H1 (cell line): ENCODE measurements around the gene NSUN4.

Experiments used
- BCL11A ChIP-seq, 2 experiments: IDR thresholded peaks; one replicate each; pipeline ENCODE4 v1.6.1; 2011; ENCODE audit warnings: low read depth in 2 of 2, low read length in 2 of 2, mild to moderate bottlenecking in 2 of 2
- CHD2 ChIP-seq: IDR thresholded peaks from 2 replicates; pipeline ENCODE4 v1.6.1; 2012; ENCODE audit warnings: low read length, improper control_type of control experiment
- CREB1 ChIP-seq: IDR thresholded peaks from 2 replicates; pipeline ENCODE4 v1.6.1; 2012; ENCODE audit warnings: inconsistent platforms
- KDM1A ChIP-seq: fragments of 200-600, 300-600 bp; sonication (generic); IDR thresholded peaks from 2 replicates; pipeline ENCODE4 v1.7.1; 2016; ENCODE audit warnings: mild to moderate bottlenecking, low read length, borderline replicate concordance
- POLR2A ChIP-seq, 2 experiments: IDR thresholded peaks; 1 replicate in 1 of 2; 2 replicates in 1 of 2; pipeline ENCODE4 v1.6.1; 2011; ENCODE audit warnings: low read depth in 2 of 2, low read length in 2 of 2, mild to moderate bottlenecking in 2 of 2; ENCODE audit errors: control extremely low read depth in 1 of 2
- RNF2 ChIP-seq: fragments of 200-900, 300-1000 bp; sonication (generic); IDR thresholded peaks from 2 replicates; pipeline ENCODE4 v1.7.1; 2016; ENCODE audit warnings: borderline replicate concordance, low read depth, mild to moderate bottlenecking, antibody characterized with exemption, low read length; ENCODE audit not compliant: poor library complexity, severe bottlenecking; ENCODE audit errors: missing control alignments
- SIX5 ChIP-seq: IDR thresholded peaks from 2 replicates; pipeline ENCODE4 v1.6.1; 2011; ENCODE audit warnings: mild to moderate bottlenecking, low read depth, low read length
- SP1 ChIP-seq: IDR thresholded peaks from 2 replicates; pipeline ENCODE4 v1.6.1; 2011; ENCODE audit warnings: low read depth, low read length
- SP4 ChIP-seq: IDR thresholded peaks from 2 replicates; pipeline ENCODE4 v1.6.1; 2012; ENCODE audit warnings: low read length, inconsistent platforms
- SUZ12 ChIP-seq: fragments of 200-600 bp; sonication (generic); IDR thresholded peaks from 2 replicates; pipeline ENCODE4 v1.6.1; 2012; ENCODE audit warnings: mild to moderate bottlenecking, inconsistent platforms, low read length, moderate library complexity, mixed read lengths
- ZNF274 ChIP-seq: IDR thresholded peaks from 2 replicates; pipeline ENCODE4 v1.7.0; 2012; ENCODE audit warnings: low read length, borderline replicate concordance; ENCODE audit errors: extremely low read depth
- TF ChIP-seq, protein P1 (sequence below), 3 experiments: IDR thresholded peaks; 1 replicate in 2 of 3; 2 replicates in 1 of 3; pipeline versions ENCODE4 v1.5.1 to v1.6.1; 2011; ENCODE audit warnings: low read length in 3 of 3, mild to moderate bottlenecking in 3 of 3, inconsistent platforms in 2 of 3, low read depth in 1 of 3, moderate library complexity in 1 of 3; ENCODE audit not compliant: insufficient read depth in 1 of 3; ENCODE audit errors: control extremely low read depth in 1 of 3

GRCh38 chr1:46406881-46407608, 66.4 kb downstream of the NSUN4 start:
- TF ChIP-seq, protein P1, sequence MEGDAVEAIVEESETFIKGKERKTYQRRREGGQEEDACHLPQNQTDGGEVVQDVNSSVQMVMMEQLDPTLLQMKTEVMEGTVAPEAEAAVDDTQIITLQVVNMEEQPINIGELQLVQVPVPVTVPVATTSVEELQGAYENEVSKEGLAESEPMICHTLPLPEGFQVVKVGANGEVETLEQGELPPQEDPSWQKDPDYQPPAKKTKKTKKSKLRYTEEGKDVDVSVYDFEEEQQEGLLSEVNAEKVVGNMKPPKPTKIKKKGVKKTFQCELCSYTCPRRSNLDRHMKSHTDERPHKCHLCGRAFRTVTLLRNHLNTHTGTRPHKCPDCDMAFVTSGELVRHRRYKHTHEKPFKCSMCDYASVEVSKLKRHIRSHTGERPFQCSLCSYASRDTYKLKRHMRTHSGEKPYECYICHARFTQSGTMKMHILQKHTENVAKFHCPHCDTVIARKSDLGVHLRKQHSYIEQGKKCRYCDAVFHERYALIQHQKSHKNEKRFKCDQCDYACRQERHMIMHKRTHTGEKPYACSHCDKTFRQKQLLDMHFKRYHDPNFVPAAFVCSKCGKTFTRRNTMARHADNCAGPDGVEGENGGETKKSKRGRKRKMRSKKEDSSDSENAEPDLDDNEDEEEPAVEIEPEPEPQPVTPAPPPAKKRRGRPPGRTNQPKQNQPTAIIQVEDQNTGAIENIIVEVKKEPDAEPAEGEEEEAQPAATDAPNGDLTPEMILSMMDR (IDR thresholded peaks at IDR 0.05; ENCODE audit: control extremely low read depth in 1 of 3, insufficient read depth in 1 of 3, low read depth in 1 of 3, low read length in 3 of 3) = no peak
- no peak for TF ChIP-seq CHD2
- no peak for TF ChIP-seq ZNF274
- TF ChIP-seq KDM1A = no peak
- TF ChIP-seq BCL11A (IDR thresholded peaks at IDR 0.05; ENCODE audit: low read depth in 2 of 2, low read length in 2 of 2) = no peak
- no peak for TF ChIP-seq SUZ12
- TF ChIP-seq POLR2A (IDR thresholded peaks at IDR 0.05; ENCODE audit: control extremely low read depth in 1 of 2, low read depth in 2 of 2, low read length in 2 of 2) = no peak
- TF ChIP-seq SP4 = no peak
- no peak for TF ChIP-seq RNF2
- TF ChIP-seq SIX5 = no peak
- TF ChIP-seq CREB1 = no peak
- no peak for TF ChIP-seq SP1
